ENCODE results near the gene TBC1D21.

GRCh38 chr15:73904026-73904815 lies 30.9 kb downstream of the TBC1D21 start:
- TF ChIP-seq POLR2A (IDR thresholded peaks at IDR 0.05; ENCODE audit: low read depth, low read length) (no peak), RAD21 (IDR thresholded peaks at IDR 0.05; ENCODE audit: low read length) (no peak)

All from IMR-90 (cell line).